Activated T-helper 2 cell treated with anti-CD3 and anti-CD28 coated beads, Interferon-gamma antibody, Interleukin-2, Interleukin-4, amounts not matched to agents 10 μg/mL and 5 μg/mL and 100 μg/mL, durations not matched to agents 14 hours and 24 hours and 36 hours (primary cell): Measurements from ENCODE around the gene AGPS. TPM values are rescaled to one million over a fixed set of nuclear protein-coding genes. Genes with fewer than 3 reads are reported as not detected.

Source experiments
- DNase-seq: peaks from one replicate; pipeline ENCODE4 v3.0.0; 2021; ENCODE audit warnings: low spot score
- H3K27ac Mint-ChIP-seq: one replicate; pipeline ENCODE4 v1.8.0; 2021; ENCODE audit warnings: mixed read lengths
- H3K27me3 Mint-ChIP-seq: one replicate; pipeline ENCODE4 v1.8.0; 2021; ENCODE audit warnings: low read depth, mixed read lengths
- H3K36me3 Mint-ChIP-seq: one replicate; pipeline ENCODE4 v1.8.0; 2021; ENCODE audit warnings: low read depth, mixed read lengths
- H3K4me1 Mint-ChIP-seq: one replicate; pipeline ENCODE4 v1.8.0; 2021; ENCODE audit warnings: low read depth, mixed read lengths
- H3K4me3 Mint-ChIP-seq: one replicate; pipeline ENCODE4 v1.8.0; 2021; ENCODE audit warnings: low read depth, mild to moderate bottlenecking, moderate library complexity, mixed read lengths
- H3K9me3 Mint-ChIP-seq: one replicate; pipeline ENCODE4 v1.8.0; 2021; ENCODE audit warnings: mixed read lengths
- intact Hi-C: fragments of 100-400 bp; cut with micrococcal nuclease; formaldehyde crosslinking; loops from one replicate; pipeline ENCODE4 v1.15.1; 2023
- total RNA-seq: library from RNA; stranded (reverse); gene quantifications from 2 replicates; pipeline ENCODE4 v1.2.3, GENCODE V29; 2022

Gene AGPS
- total RNA-seq, 1 donor from 2014 or later, result 70.4 TPM

- peaks cover 1% of the 10 kb centered on the region for H3K27me3 Mint-ChIP-seq
- intact Hi-C loops, result no loop called here
- no peaks in the 10 kb centered on the region for H3K9me3 Mint-ChIP-seq
- no peak for DNase-seq
- H3K4me3 Mint-ChIP-seq, result no peak overlapping the region
- peaks cover 10% of the 10 kb centered on the region for H3K4me1 Mint-ChIP-seq
- H3K27ac Mint-ChIP-seq, result no peak overlapping the region
- no peaks in the 10 kb centered on the region for H3K36me3 Mint-ChIP-seq
Measured at GRCh38 chr2:177556153-177556552, 163.6 kb downstream of the AGPS start.

- H3K27me3 Mint-ChIP-seq, result peaks cover 1% of the 10 kb centered on the region
- no peaks in the 10 kb centered on the region for H3K36me3 Mint-ChIP-seq
- peaks cover 8% of the 10 kb centered on the region for H3K4me1 Mint-ChIP-seq
- intact Hi-C loops, result no loop called here
- no peaks in the 10 kb centered on the region for H3K9me3 Mint-ChIP-seq
- no peak overlapping the region for H3K4me3 Mint-ChIP-seq
- H3K27ac Mint-ChIP-seq, result no peak overlapping the region
- DNase-seq, result no peak
Measured at GRCh38 chr2:177557794-177558193, 165.2 kb downstream of the AGPS start.

DNA sequence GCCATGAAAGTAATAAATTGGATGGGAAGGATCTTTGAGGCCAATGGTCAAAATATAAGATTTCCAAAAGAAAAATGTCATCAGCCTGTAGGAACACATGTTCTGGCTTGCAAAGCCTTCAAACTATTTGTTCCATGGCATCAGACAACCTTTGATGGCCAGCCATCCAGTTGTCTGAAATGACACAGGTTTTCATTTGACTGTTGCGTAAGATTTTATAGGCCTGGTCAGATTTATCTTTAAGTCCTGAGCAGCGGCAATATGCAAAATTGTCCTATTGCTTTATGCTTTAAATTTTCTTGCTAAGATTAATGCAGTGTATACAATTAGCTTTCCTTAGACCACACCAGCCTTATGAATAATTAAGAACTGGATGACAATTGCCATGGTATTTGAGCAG is 167.1 kb downstream of the AGPS start:
- Mint-ChIP-seq H3K4me3 (no peak overlapping the region), H3K27ac (no peak overlapping the region), H3K36me3 (no peaks in the 10 kb centered on the region), H3K4me1 (no peaks in the 10 kb centered on the region), H3K9me3 (no peaks in the 10 kb centered on the region), H3K27me3 (peaks cover 1% of the 10 kb centered on the region)
- no peak for DNase-seq
- intact Hi-C loops, result no loop called here

DNA sequence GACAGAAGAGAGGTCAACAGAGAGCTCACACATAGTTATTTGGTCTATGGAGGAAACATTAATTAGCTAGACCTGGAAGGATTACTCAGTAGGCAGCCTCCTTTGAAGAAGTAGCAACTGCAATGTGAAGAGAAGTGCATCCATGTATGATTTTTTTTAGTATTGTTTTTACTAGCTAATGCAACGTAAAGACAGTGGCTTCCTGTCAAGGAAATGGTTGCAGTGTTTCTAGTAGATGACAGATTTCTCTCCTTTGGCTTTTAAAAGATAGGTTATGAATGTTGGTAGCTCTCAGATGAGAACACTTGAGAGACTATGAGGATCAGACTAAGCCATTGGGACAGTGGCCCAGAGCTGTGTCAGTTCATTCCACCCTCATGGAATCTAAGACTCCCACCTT is 175.8 kb downstream of the AGPS start:
- Mint-ChIP-seq H3K27ac (no peak overlapping the region), H3K4me3 (no peak overlapping the region), H3K9me3 (no peaks in the 10 kb centered on the region), H3K36me3 (no peaks in the 10 kb centered on the region), H3K27me3 (no peaks in the 10 kb centered on the region), H3K4me1 (peaks cover 6% of the 10 kb centered on the region)
- no peak for DNase-seq
- intact Hi-C loops, result no loop called here

GRCh38 chr2:177568893-177569292 is 176.3 kb downstream of the AGPS start:
- Mint-ChIP-seq H3K36me3 (no peaks in the 10 kb centered on the region), H3K27ac (no peak overlapping the region), H3K27me3 (peaks cover 2% of the 10 kb centered on the region), H3K9me3 (no peaks in the 10 kb centered on the region), H3K4me3 (no peak overlapping the region), H3K4me1 (peaks cover 6% of the 10 kb centered on the region)
- intact Hi-C loops, result no loop called here
- DNase-seq, result no peak

- Mint-ChIP-seq H3K4me3 (no peak overlapping the region), H3K27me3 (peaks cover 4% of the 10 kb centered on the region), H3K9me3 (no peaks in the 10 kb centered on the region), H3K36me3 (no peaks in the 10 kb centered on the region), H3K4me1 (peaks cover 6% of the 10 kb centered on the region), H3K27ac (no peak overlapping the region)
- no peak for DNase-seq
- intact Hi-C loops, result no loop called here
Measured at GRCh38 chr2:177572236-177572671, 179.7 kb downstream of the AGPS start.

GRCh38 chr2:177573120-177573519 is 180.5 kb downstream of the AGPS start:
- H3K4me3 Mint-ChIP-seq, result no peak overlapping the region
- no peaks in the 10 kb centered on the region for H3K36me3 Mint-ChIP-seq
- H3K27ac Mint-ChIP-seq, result no peak overlapping the region
- DNase-seq, result no peak
- intact Hi-C loops, result no loop called here
- peaks cover 4% of the 10 kb centered on the region for H3K27me3 Mint-ChIP-seq
- H3K4me1 Mint-ChIP-seq, result peaks cover 6% of the 10 kb centered on the region
- H3K9me3 Mint-ChIP-seq, result no peaks in the 10 kb centered on the region

DNA sequence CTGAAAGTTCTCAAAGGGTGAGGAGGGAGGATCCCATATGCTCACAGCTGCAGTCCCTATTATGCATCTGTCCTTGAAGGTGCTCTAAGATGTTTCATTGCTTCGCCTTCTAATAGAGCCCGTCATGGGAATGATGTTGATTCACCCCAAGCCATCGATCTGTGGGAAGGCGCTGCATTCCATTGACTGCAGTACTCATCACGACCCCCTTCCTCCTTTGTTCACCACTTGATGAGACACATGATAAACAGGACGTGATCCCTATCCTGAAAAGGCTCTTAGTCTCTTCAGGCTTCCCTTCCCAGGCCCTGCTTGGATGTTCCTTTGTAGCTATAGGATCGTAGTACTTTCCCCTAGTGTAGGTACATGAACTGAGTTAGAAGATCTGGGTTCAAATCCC is 181.8 kb downstream of the AGPS start:
- H3K27ac Mint-ChIP-seq, result no peak overlapping the region
- H3K4me3 Mint-ChIP-seq, result no peak overlapping the region
- no peaks in the 10 kb centered on the region for H3K4me1 Mint-ChIP-seq
- DNase-seq, result no peak
- intact Hi-C loops, result no loop called here
- H3K36me3 Mint-ChIP-seq, result no peaks in the 10 kb centered on the region
- no peaks in the 10 kb centered on the region for H3K9me3 Mint-ChIP-seq
- H3K27me3 Mint-ChIP-seq, result peaks cover 4% of the 10 kb centered on the region

GRCh38 chr2:177575358-177575757 is 182.8 kb downstream of the AGPS start:
- Mint-ChIP-seq H3K27me3 (peaks cover 4% of the 10 kb centered on the region), H3K27ac (no peak overlapping the region), H3K4me3 (no peak overlapping the region), H3K4me1 (no peaks in the 10 kb centered on the region), H3K36me3 (no peaks in the 10 kb centered on the region), H3K9me3 (no peaks in the 10 kb centered on the region)
- DNase-seq, result no peak
- intact Hi-C loops, result no loop called here

DNA sequence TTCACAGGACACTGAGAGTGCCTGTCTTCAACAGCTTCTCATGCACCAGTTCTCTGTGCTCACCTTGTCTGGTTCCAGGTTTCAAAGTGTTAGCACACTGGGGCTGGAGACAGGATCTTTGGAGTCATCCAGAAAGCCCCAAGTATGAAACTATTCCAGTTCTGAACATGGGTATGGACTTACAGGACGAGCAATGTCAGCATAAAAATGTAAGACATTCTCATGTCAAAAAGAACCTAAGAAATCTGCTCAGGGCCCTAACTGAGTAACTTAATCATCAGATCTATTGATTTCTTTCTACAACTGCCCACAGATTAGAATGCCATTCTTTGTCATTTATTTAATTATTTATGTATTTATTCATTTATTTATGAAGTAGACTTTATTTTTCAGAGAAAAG is 184.5 kb downstream of the AGPS start:
- Mint-ChIP-seq H3K4me1 (no peaks in the 10 kb centered on the region), H3K27me3 (peaks cover 5% of the 10 kb centered on the region), H3K4me3 (no peak overlapping the region), H3K36me3 (no peaks in the 10 kb centered on the region), H3K9me3 (no peaks in the 10 kb centered on the region), H3K27ac (no peak overlapping the region)
- no peak for DNase-seq
- intact Hi-C loops, result no loop called here

GRCh38 chr2:177578454-177578853 is 185.9 kb downstream of the AGPS start:
- Mint-ChIP-seq H3K36me3 (no peaks in the 10 kb centered on the region), H3K4me3 (no peak overlapping the region), H3K9me3 (no peaks in the 10 kb centered on the region), H3K27me3 (peaks cover 5% of the 10 kb centered on the region), H3K4me1 (no peaks in the 10 kb centered on the region), H3K27ac (no peak overlapping the region)
- intact Hi-C loops, result no loop called here
- DNase-seq, result no peak

- Mint-ChIP-seq H3K36me3 (no peaks in the 10 kb centered on the region), H3K27me3 (peaks cover 2% of the 10 kb centered on the region), H3K27ac (no peak overlapping the region), H3K9me3 (no peaks in the 10 kb centered on the region), H3K4me1 (no peaks in the 10 kb centered on the region), H3K4me3 (no peak overlapping the region)
- no peak for DNase-seq
- intact Hi-C loops, result no loop called here
Measured at GRCh38 chr2:177579486-177580036, 187.0 kb downstream of the AGPS start.

DNA sequence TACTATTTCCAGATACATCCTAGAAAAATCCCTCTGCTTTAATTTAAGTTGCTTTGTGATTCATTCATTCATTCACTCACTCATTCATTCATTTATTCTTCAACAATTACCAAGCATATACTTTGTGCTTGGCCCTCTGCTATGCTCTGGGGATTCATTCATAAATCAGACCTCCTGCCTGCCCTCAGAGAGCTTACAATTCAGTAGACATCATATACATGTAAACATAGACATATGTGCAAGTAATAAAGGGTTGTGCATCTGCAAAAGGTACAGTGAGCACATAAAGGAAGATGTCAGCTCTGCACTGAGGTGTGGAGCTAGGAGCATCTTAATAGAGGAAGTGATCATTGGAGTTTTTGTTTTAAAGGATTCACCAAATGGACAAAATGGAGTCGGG is 189.4 kb downstream of the AGPS start:
- H3K4me3 Mint-ChIP-seq, result no peak overlapping the region
- no peaks in the 10 kb centered on the region for H3K36me3 Mint-ChIP-seq
- DNase-seq, result no peak
- intact Hi-C loops, result no loop called here
- H3K4me1 Mint-ChIP-seq, result no peaks in the 10 kb centered on the region
- peaks cover 1% of the 10 kb centered on the region for H3K27me3 Mint-ChIP-seq
- H3K9me3 Mint-ChIP-seq, result no peaks in the 10 kb centered on the region
- H3K27ac Mint-ChIP-seq, result no peak overlapping the region
